Measurements from ENCODE around the gene ITGB3. TPM values are rescaled to one million over a fixed set of nuclear protein-coding genes. Genes with fewer than 3 reads are reported as not detected.
A peak's percentile ranks its signal among the peaks of the same experiment; 100 is the strongest.

The ITGB3 gene
- total and polyA plus RNA-seq, 10 of the 15 experiments (the other 5 are each of a cell fraction or from before 2014, with no cell fraction given) = 0.69 to 22.8 (median 13.6) TPM

DNA sequence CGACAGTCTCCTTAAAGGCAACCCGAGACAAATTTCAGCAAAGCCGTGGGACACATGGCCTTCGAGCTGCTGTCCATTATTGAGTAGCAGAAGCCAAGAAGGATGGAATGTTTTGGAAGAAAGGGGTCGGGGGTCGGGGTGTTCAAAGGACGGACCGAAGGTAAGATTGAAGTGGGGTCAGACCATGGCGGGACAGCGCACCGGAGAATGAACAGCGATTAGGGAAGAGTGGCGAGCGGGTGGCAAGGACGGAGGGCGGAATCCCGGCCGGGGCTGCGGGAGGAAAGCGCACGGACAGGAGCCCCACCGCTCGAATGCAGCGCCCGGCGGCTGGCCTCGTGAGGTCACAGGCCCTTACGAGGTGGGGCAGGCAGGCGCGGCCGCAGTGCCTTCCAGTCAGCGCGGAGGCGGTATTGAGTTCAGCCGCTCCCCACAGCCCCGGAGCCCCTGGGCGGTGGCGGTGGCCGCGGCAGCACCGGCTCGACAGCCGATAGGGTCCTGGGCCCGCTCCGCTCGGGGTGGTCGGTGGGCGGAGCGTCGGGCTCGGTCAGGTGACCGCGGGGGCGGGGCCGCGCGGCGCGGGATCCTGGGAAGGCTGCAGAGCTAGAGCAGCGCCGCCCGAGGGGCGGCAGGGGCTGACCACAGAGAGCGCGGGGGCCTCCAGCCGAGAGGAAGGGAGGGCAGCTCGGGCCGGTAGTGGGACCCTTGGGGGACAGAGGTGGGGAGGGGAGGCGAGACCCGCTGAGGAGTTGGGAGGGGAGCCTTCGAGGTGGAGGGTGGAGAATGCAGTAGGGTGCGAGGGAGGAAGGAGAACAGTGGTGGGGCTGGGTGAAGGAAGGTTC lies 70.0 kb downstream of the ITGB3 start, which contains the start of gene EFCAB13 (continued):
- TF ChIP-seq IKZF2 (IDR thresholded peaks at IDR 0.05) = peak in 1 of 2 experiments; percentile 11; a peak in 2 of 4 replicates
- no peak for TF ChIP-seq MYC (IDR thresholded peaks at IDR 0.05; ENCODE audit: insufficient read depth, insufficient read length, insufficient replicate concordance, low read length, severe bottlenecking)
- TF ChIP-seq ZSCAN29 (IDR thresholded peaks at IDR 0.05) = 0 out of 2 replicates have a peak, but pooled peaks have one; percentile 38
- TF ChIP-seq EP300 (IDR thresholded peaks at IDR 0.05; ENCODE audit: borderline replicate concordance in 1 of 2, control insufficient read depth in 1 of 2, low read depth in 2 of 2, low read length in 2 of 2) = no peak; a peak in 1 of 4 replicates
- TF ChIP-seq MEF2A (IDR thresholded peaks at IDR 0.05; ENCODE audit: insufficient read depth, low read depth, low read length) = 0 out of 2 replicates have a peak, but pooled peaks have one; percentile 6
- TF ChIP-seq CREB1 (IDR thresholded peaks at IDR 0.05; ENCODE audit: low read depth) = no peak
- no peak for TF ChIP-seq FOS (IDR thresholded peaks at IDR 0.05; ENCODE audit: borderline replicate concordance, extremely low read depth, insufficient read length)
- TF ChIP-seq, protein P1, sequence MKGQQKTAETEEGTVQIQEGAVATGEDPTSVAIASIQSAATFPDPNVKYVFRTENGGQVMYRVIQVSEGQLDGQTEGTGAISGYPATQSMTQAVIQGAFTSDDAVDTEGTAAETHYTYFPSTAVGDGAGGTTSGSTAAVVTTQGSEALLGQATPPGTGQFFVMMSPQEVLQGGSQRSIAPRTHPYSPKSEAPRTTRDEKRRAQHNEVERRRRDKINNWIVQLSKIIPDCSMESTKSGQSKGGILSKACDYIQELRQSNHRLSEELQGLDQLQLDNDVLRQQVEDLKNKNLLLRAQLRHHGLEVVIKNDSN (IDR thresholded peaks at IDR 0.05; ENCODE audit: borderline replicate concordance, extremely low read length, insufficient read depth, low read depth, low read length) = peak; percentile 91
- TF ChIP-seq, protein P2, sequence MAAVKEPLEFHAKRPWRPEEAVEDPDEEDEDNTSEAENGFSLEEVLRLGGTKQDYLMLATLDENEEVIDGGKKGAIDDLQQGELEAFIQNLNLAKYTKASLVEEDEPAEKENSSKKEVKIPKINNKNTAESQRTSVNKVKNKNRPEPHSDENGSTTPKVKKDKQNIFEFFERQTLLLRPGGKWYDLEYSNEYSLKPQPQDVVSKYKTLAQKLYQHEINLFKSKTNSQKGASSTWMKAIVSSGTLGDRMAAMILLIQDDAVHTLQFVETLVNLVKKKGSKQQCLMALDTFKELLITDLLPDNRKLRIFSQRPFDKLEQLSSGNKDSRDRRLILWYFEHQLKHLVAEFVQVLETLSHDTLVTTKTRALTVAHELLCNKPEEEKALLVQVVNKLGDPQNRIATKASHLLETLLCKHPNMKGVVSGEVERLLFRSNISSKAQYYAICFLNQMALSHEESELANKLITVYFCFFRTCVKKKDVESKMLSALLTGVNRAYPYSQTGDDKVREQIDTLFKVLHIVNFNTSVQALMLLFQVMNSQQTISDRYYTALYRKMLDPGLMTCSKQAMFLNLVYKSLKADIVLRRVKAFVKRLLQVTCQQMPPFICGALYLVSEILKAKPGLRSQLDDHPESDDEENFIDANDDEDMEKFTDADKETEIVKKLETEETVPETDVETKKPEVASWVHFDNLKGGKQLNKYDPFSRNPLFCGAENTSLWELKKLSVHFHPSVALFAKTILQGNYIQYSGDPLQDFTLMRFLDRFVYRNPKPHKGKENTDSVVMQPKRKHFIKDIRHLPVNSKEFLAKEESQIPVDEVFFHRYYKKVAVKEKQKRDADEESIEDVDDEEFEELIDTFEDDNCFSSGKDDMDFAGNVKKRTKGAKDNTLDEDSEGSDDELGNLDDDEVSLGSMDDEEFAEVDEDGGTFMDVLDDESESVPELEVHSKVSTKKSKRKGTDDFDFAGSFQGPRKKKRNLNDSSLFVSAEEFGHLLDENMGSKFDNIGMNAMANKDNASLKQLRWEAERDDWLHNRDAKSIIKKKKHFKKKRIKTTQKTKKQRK (IDR thresholded peaks at IDR 0.05; ENCODE audit: low read depth, low read length) = no peak
- TF ChIP-seq, protein P3, sequence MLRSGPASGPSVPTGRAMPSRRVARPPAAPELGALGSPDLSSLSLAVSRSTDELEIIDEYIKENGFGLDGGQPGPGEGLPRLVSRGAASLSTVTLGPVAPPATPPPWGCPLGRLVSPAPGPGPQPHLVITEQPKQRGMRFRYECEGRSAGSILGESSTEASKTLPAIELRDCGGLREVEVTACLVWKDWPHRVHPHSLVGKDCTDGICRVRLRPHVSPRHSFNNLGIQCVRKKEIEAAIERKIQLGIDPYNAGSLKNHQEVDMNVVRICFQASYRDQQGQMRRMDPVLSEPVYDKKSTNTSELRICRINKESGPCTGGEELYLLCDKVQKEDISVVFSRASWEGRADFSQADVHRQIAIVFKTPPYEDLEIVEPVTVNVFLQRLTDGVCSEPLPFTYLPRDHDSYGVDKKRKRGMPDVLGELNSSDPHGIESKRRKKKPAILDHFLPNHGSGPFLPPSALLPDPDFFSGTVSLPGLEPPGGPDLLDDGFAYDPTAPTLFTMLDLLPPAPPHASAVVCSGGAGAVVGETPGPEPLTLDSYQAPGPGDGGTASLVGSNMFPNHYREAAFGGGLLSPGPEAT (IDR thresholded peaks at IDR 0.05; ENCODE audit: low read depth) = 0 out of 2 replicates have a peak, but pooled peaks have one; percentile 46
- TF ChIP-seq HDAC6 (IDR thresholded peaks at IDR 0.05; ENCODE audit: unreplicated experiment) = peak; percentile 30
- TF ChIP-seq POU2F2 (IDR thresholded peaks at IDR 0.05; ENCODE audit: borderline replicate concordance, low read depth, low read length) = peak; percentile 40; the same call in 1 of the 3 replicates
- TF ChIP-seq POLR2AphosphoS5 (IDR thresholded peaks at IDR 0.05; ENCODE audit: low read length) = peak; percentile 76; the same call in 1 of the 2 replicates
- TF ChIP-seq FOXK2 (IDR thresholded peaks at IDR 0.05) = no peak
- TF ChIP-seq SRF (IDR thresholded peaks at IDR 0.05; ENCODE audit: low read depth in 2 of 2, low read length in 2 of 2) = peak in 1 of 2 experiments; percentile 63; a peak in 3 of 4 replicates
- peak; percentile 86 for TF ChIP-seq NR2F1 (conservative IDR thresholded peaks at IDR 0.05)
- TF ChIP-seq CHD2 (IDR thresholded peaks at IDR 0.05; ENCODE audit: borderline replicate concordance, low read depth, low read length) = no peak; the same call in 1 of the 2 replicates
- no peak for TF ChIP-seq FOXM1 (IDR thresholded peaks at IDR 0.05; ENCODE audit: low read depth, low read length)
- no peak for TF ChIP-seq CREM (IDR thresholded peaks at IDR 0.05; ENCODE audit: low read depth)
- TF ChIP-seq SIX5 (IDR thresholded peaks at IDR 0.05; ENCODE audit: low read depth, low read length, severe bottlenecking) = no peak
- peak; percentile 32; the same call in 1 of the 2 replicates for TF ChIP-seq NFYB (IDR thresholded peaks at IDR 0.05; ENCODE audit: insufficient read depth, low read depth, low read length)
- no peak for TF ChIP-seq MXI1 (IDR thresholded peaks at IDR 0.05; ENCODE audit: low read depth, low read length)
- peak; percentile 69 for TF ChIP-seq IKZF1 (conservative IDR thresholded peaks at IDR 0.05)
- no peak for TF ChIP-seq ZZZ3 (IDR thresholded peaks at IDR 0.05; ENCODE audit: control insufficient read depth, insufficient read length, low read depth)
